NCI-H128 (cell line): ENCODE results near the gene NHSL2.

Experiments used
- DNase-seq: peaks from one replicate; lab custom pipeline; 2025; ENCODE audit not compliant: unreplicated experiment; lab: John Stamatoyannopoulos, UW

The NHSL2 gene

DNA sequence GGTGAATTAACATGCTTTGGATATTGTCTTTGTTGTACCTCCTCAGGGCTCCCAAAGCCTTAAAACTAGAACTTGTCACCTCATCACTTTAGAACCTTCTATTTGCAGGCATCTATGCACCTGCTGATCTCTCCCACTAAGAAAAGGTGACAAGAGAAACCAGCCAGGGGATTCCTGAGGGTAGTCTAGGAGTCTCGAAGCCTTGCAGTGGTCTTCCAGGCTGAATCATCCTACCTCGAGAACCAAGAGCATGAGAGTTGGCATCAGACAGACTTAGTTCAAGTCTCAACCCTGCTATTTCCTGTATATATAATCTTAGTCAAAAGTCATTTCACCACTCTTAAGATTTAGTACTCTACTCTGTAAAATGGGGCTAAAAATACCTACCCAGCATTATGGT, 191.5 kb downstream of the NHSL2 start:
- DNase-seq, result no peak

DNA sequence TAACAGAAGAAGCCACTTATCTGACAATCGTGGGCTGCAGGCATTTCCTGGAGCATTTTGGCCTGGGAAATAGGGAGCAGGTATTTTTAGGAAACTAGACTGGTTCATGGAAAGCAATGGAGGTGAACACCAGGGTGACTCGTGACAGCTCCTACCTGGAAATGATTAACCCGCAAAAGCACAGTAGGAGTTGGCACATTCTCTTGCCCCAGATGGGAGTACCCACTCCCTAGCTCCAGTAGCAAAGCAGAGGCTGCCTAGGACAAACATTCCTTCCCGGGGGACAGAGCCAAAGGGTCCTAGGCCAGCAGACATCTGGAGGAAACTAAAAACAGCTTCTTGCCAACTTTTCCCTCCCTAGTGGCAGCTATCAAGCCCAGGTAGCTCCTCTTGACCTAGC, 192.1 kb downstream of the NHSL2 start:
- DNase-seq, result no peak

DNA sequence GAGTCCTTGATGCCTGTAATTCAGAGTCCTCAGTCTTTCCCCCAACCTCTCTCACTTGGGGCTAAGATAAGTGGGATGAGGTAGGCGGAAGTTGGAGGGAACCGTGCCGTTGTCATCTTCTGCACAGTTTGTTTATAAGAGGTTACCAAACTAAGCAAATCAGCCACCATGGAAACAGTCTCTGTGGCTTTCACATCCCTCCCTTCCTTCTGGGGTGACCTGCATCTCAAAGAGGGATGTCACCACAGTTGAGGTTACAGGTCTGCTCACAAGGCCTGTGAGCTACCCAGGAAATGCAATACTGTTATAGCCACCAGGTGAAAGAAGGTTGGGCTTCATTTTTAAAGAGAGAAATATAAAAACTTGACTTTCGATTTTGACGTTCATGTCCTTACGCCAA, 194.8 kb downstream of the NHSL2 start:
- no peak for DNase-seq

DNA sequence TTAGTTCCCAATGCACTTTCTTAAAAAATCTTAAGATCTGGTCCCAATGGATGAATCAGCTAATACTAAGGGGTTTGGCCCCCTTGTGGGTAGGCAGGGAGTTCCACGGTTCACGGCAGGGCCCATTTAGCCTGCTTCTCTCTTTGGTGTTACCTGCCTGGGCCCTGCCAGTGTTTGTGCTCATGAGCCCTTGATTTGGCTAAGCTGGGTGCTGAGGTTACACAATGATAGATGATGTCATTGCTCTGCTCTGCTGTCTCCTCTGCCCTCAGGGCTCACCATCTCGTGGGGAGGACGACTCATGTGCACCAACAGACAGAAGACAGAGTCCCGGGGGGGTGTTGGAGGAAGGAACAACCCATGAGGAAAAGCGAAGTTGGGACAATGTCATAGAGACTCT, 196.7 kb downstream of the NHSL2 start:
- no peak for DNase-seq

- DNase-seq, result no peak
Observed at GRCh38 chrX:72107841-72108595, 197.4 kb downstream of the NHSL2 start.

- no peak for DNase-seq
Observed at GRCh38 chrX:72108666-72109065, 198.0 kb downstream of the NHSL2 start.

DNA sequence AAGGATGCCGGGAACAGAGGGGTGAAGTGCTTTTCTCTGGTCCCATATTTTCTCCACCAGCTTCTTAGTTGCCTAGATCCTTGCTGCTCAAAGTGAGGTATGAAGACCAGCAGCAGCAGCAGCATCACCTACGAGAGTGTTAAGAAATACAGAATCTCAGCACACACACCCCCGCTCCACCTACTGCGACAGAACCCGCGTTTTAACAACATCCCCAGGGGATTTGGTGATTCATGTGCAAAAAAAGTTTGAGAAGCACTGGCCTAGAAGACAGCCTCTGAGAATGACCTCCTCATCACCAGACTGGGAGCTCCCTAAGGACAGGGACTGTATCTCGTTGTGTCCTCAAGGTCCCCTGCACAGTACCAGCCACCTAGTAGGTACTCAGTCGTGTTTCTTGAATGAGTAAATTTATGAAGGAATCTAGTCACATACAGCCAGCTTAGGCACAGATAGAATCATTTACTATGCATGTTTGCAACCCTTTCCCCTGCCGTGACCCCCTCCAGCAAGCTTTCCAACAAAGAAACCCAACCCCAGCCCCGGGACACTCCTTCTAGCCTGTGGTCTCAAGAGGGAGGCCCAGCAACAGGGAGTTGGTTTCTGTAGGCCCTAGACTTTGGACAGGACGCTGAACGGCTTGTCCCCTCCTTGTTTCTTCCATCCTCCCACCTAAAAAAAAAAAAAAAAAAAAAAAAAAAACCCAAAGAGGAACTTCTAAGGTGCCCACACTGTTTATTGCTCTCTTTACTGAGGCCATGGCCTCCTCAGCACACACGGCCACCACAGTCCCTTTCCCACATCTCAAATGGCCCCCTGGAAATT, 199.6 kb downstream of the NHSL2 start:
- no peak for DNase-seq

GRCh38 chrX:72110876-72111708, 200.4 kb downstream of the NHSL2 start:
- no peak for DNase-seq

DNA sequence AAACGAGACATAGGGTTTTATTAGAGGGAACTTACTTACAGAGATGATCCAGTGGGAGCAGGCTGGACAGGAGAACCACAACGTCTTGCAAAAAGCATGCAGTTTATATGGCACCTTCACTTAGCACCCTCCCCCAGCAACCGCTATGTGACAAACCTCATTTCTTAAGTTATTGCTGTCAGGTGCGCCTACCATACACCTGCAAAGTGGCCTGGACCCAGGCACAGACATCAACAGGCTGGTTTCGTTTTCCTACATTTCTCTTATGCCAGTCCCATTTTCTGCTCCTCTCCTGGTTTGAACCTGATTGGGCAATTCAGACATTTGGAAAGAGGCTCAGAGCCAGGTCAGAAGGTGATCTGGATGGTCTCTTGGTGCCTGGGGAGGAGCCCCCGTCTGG, 202.8 kb downstream of the NHSL2 start:
- no peak for DNase-seq

GRCh38 chrX:72114306-72114705, 203.7 kb downstream of the NHSL2 start:
- no peak for DNase-seq

DNA sequence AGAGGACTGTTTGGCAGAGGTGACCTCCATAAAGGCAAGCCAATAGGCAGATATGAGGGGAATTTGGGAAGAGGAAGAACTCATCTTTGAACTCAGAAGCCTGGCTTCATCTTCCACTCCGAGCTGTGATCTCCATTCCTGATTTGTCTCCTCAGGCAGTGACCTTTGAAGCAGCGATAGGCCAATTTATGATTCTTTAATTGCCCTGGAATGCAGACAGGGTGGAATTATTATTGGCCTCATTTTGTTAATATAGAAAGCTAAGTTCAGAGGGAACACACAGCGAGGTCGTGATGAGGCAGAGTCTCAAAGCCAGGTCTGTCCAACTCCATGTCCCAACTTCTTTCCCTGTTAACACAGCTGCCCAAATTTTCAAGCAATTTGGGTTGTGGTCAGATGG, 204.2 kb downstream of the NHSL2 start:
- no peak for DNase-seq

GRCh38 chrX:72115380-72115779, 204.7 kb downstream of the NHSL2 start:
- DNase-seq, result no peak

- DNase-seq, result no peak
Observed at GRCh38 chrX:72117636-72118210, 207.1 kb downstream of the NHSL2 start.

DNA sequence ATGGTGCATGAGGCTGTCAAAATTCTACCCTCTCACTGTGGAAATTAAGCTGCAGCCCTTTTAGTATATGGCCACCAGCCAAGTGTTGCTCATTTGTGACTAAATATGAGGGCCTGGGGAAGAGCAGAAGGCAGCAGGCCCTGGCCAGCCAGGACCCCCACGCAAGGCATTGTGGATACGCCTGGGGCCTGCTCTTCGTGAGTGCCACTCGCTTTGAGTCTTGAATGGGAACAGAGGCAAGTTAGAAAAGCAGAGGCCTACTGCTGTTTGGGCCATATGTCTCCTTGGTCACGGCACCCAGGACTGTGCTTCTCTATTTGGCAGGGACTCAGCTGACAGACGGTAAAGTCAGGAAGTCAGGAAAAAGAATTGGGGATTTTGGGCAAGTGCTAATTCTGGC, 210.2 kb downstream of the NHSL2 start:
- DNase-seq, result no peak

GRCh38 chrX:72121383-72121782, 210.7 kb downstream of the NHSL2 start:
- DNase-seq, result no peak

GRCh38 chrX:72122621-72123337, 212.1 kb downstream of the NHSL2 start:
- DNase-seq, result no peak

DNA sequence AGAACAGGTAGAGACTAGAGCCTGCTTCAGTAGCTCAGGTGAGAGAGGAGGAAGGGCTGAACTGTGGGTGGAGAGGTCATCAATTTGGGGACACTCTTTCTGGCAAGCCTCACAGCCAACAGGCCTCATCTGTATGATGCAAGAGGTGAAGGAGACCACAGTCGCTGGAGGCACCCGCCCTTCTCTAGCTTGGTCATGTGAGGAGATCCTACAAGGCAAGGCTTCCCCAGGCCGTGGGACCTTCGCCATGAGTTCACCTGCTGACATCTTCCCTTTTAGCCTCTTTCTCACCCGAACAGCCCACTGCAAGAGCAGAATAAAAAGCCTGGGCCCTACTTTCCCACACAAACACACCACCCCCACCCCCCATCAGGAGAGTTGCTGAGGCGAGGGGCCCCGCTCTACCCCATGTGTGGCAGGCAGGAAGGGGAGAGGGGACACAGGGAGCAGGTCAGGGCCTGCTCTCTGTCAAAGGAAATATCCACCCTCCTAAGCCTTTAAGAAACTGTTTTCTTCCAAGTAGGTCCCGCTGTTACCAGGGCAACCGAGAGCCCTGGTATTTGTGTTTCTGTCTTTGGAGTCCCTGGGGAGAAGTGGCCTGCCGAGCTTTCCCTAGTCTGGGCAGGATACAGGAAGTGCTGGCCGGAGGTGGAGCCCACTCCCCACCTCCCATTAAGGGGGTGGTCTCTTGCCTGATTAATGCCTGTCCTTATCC, 213.0 kb downstream of the NHSL2 start:
- DNase-seq, result no peak

- DNase-seq, result no peak
Observed at GRCh38 chrX:72124540-72125201, 214.0 kb downstream of the NHSL2 start.

DNA sequence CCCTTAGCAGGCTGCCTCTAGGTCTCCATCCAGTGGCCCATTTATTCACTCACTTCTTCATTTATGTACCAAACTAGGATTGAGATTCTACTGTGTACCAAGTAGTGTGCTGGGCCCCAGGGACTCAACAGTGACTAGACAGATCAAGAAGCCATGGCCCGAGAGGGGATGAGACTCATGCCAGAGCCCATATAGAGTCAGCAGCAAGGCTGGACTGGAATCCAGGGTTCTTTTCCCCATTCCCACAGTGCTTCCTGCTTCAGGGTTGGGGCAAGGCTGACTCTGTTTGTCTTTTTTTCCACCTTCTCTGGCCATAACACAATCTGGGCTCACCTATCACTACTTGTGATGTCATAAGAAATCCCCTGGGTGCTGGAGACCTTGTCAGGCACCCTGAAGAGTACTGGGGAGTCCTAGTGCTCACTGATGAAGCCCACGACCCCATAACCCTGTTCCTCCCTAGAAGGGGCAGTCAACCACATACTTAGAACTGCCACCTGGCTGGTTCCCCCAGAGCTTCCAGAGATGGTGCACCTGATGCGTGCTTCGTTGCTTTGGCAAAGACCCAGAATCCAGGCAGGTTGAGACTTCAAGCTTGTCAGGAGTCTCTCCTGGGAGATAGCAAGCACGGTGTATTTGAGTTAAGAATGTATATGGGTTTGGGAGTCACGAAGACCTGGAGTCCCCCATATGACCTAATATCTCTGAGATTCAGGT, 214.8 kb downstream of the NHSL2 start:
- DNase-seq, result no peak
